ENCODE data around the gene TMEM252.

The TMEM252 gene

DNA sequence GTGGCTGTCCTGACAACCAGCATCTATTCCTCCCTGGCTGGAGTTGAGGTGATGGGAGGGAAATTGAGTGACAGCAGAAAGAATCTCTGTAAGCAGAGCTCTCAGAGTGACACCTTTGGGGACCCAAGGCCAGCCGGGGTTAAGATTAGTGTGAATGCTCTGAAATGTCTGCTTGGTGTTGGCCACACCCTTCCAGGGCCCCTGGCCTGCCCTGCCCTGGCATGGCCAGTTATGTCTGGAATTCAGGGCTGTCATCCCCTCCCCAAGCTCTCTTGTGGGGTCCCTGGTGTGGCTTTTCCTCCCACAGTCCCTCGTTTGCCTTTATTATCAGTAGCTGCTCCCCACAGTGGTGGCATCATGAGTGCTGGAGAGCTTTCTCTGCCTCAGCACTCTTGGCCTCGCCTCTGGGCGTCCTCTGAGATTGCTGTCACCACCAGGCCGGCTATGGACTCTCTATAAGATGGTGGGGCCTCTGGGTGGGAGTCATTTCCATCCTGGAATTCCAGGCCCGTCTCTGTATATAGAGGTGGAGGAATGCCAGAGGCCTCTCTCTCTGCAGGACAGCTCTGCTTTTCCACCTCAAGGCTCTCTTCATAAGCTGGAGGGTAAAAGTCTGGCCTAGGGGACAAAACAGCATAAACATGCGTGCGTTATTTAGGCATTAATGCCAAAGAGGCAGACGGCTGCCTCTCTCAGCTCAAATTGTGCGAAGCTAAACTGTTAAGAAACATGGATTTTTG is 3.6 kb downstream of the TMEM252 start:
- Histone ChIP-seq H3K79me2 (ENCODE audit: insufficient read depth, low read length) (no peaks in the 10 kb centered on the region), H3K4me1 (ENCODE audit: insufficient read depth, low read length, poor library complexity, severe bottlenecking) (no peaks in the 10 kb centered on the region), H3K9ac (ENCODE audit: low read depth, low read length, poor library complexity, severe bottlenecking) (no peak overlapping the region), H3F3A (ENCODE audit: low read depth) (no peaks in the 10 kb centered on the region), H3K36me3 (ENCODE audit: insufficient read depth, low read length) (no peaks in the 10 kb centered on the region), H3K27me3 (ENCODE audit: insufficient read depth, low read length, poor library complexity, severe bottlenecking) (no peaks in the 10 kb centered on the region), H3K9me2 (replicated peaks; ENCODE audit: low read depth, low read length) (no peaks in the 10 kb centered on the region), H3K4me3 (ENCODE audit: low read length, poor library complexity, severe bottlenecking) (no peak overlapping the region), H3K4me2 (ENCODE audit: low read depth, low read length, poor library complexity, severe bottlenecking) (no peak overlapping the region), H4K20me1 (ENCODE audit: insufficient read depth, low read length, poor library complexity, severe bottlenecking) (no peaks in the 10 kb centered on the region), H3K9me3 (ENCODE audit: insufficient read depth, low read depth, low read length) (no peaks in the 10 kb centered on the region), H2AFZ (ENCODE audit: low read length) (no peak overlapping the region)
- TF ChIP-seq EZH2phosphoT487 (IDR thresholded peaks at IDR 0.05; ENCODE audit: borderline replicate concordance) = no peak
- TF ChIP-seq, protein P1, sequence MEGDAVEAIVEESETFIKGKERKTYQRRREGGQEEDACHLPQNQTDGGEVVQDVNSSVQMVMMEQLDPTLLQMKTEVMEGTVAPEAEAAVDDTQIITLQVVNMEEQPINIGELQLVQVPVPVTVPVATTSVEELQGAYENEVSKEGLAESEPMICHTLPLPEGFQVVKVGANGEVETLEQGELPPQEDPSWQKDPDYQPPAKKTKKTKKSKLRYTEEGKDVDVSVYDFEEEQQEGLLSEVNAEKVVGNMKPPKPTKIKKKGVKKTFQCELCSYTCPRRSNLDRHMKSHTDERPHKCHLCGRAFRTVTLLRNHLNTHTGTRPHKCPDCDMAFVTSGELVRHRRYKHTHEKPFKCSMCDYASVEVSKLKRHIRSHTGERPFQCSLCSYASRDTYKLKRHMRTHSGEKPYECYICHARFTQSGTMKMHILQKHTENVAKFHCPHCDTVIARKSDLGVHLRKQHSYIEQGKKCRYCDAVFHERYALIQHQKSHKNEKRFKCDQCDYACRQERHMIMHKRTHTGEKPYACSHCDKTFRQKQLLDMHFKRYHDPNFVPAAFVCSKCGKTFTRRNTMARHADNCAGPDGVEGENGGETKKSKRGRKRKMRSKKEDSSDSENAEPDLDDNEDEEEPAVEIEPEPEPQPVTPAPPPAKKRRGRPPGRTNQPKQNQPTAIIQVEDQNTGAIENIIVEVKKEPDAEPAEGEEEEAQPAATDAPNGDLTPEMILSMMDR (conservative IDR thresholded peaks at IDR 0.05; ENCODE audit: low read length) = no peak

- Histone ChIP-seq H3K4me1 (ENCODE audit: insufficient read depth, low read length, poor library complexity, severe bottlenecking) (no peaks in the 10 kb centered on the region), H3K79me2 (ENCODE audit: insufficient read depth, low read length) (no peaks in the 10 kb centered on the region)
Observed at GRCh38 chr9:68533678-68534077, 7.0 kb downstream of the TMEM252 start.

GRCh38 chr9:68532131-68532530 is 8.6 kb downstream of the TMEM252 start:
- Histone ChIP-seq H3K9ac (ENCODE audit: low read depth, low read length, poor library complexity, severe bottlenecking) (no peak overlapping the region), H3K36me3 (ENCODE audit: insufficient read depth, low read length) (no peaks in the 10 kb centered on the region), H3K79me2 (ENCODE audit: insufficient read depth, low read length) (no peaks in the 10 kb centered on the region), H3K9me3 (ENCODE audit: insufficient read depth, low read depth, low read length) (no peaks in the 10 kb centered on the region), H3K4me2 (ENCODE audit: low read depth, low read length, poor library complexity, severe bottlenecking) (no peak overlapping the region), H3K4me3 (ENCODE audit: low read length, poor library complexity, severe bottlenecking) (no peak overlapping the region), H3F3A (ENCODE audit: low read depth) (no peaks in the 10 kb centered on the region), H3K4me1 (ENCODE audit: insufficient read depth, low read length, poor library complexity, severe bottlenecking) (no peaks in the 10 kb centered on the region), H4K20me1 (ENCODE audit: insufficient read depth, low read length, poor library complexity, severe bottlenecking) (no peaks in the 10 kb centered on the region), H3K27me3 (ENCODE audit: insufficient read depth, low read length, poor library complexity, severe bottlenecking) (no peaks in the 10 kb centered on the region), H3K9me2 (replicated peaks; ENCODE audit: low read depth, low read length) (no peaks in the 10 kb centered on the region), H2AFZ (ENCODE audit: low read length) (no peak overlapping the region)
- TF ChIP-seq, protein P1 (conservative IDR thresholded peaks at IDR 0.05; ENCODE audit: low read length) = no peak
- TF ChIP-seq EZH2phosphoT487 (IDR thresholded peaks at IDR 0.05; ENCODE audit: borderline replicate concordance) = no peak

More at GRCh38 chr9:68533678-68534077, 7.0 kb downstream of the TMEM252 start:
- Histone ChIP-seq H3K9me2 (replicated peaks; ENCODE audit: low read depth, low read length) (no peaks in the 10 kb centered on the region), H2AFZ (ENCODE audit: low read length) (no peak overlapping the region), H3K4me2 (ENCODE audit: low read depth, low read length, poor library complexity, severe bottlenecking) (no peak overlapping the region), H3K9ac (ENCODE audit: low read depth, low read length, poor library complexity, severe bottlenecking) (no peak overlapping the region), H4K20me1 (ENCODE audit: insufficient read depth, low read length, poor library complexity, severe bottlenecking) (no peaks in the 10 kb centered on the region), H3K36me3 (ENCODE audit: insufficient read depth, low read length) (no peaks in the 10 kb centered on the region), H3K4me3 (ENCODE audit: low read length, poor library complexity, severe bottlenecking) (no peak overlapping the region), H3K9me3 (ENCODE audit: insufficient read depth, low read depth, low read length) (no peaks in the 10 kb centered on the region), H3K27me3 (ENCODE audit: insufficient read depth, low read length, poor library complexity, severe bottlenecking) (no peaks in the 10 kb centered on the region), H3F3A (ENCODE audit: low read depth) (no peaks in the 10 kb centered on the region)
- TF ChIP-seq, protein P1 (conservative IDR thresholded peaks at IDR 0.05; ENCODE audit: low read length) = no peak
- no peak for TF ChIP-seq EZH2phosphoT487 (IDR thresholded peaks at IDR 0.05; ENCODE audit: borderline replicate concordance)

Measured in Loucy (cell line).